Skeletal muscle satellite cell (primary cell): ENCODE data around the gene CARHSP1.
"Not testable (repeated sequence)": the region's sequence is repeated elsewhere in the genome, so short reads cannot be mapped to it uniquely, and the experiment has no call there.

Experiments used
- H3K27me3 ChIP-seq: 2 replicates; pipeline ENCODE4 v1.7.0; 2013; ENCODE audit warnings: low read length; ENCODE audit not compliant: control insufficient read depth, insufficient read depth
- H3K36me3 ChIP-seq: 2 replicates; pipeline ENCODE4 v1.7.0; 2013; ENCODE audit warnings: mild to moderate bottlenecking, control low read depth, low read length; ENCODE audit not compliant: insufficient read depth
- H3K4me1 ChIP-seq: 2 replicates; pipeline ENCODE4 v1.7.0; 2013; ENCODE audit warnings: low read length; ENCODE audit not compliant: control insufficient read depth, insufficient read depth
- H3K4me2 ChIP-seq: 2 replicates; pipeline ENCODE4 v1.7.0; 2013; ENCODE audit warnings: mild to moderate bottlenecking, low read length
- H3K4me3 ChIP-seq: 2 replicates; pipeline ENCODE4 v1.7.0; 2013; ENCODE audit warnings: low read length
- H3K9ac ChIP-seq: 2 replicates; pipeline ENCODE4 v1.7.0; 2013; ENCODE audit warnings: mild to moderate bottlenecking, low read depth, low read length, moderate library complexity
- H3K9me3 ChIP-seq: replicated peaks from 2 replicates; pipeline ENCODE4 v1.7.0; 2013; ENCODE audit warnings: mild to moderate bottlenecking, control low read depth, low read length

The CARHSP1 gene

DNA sequence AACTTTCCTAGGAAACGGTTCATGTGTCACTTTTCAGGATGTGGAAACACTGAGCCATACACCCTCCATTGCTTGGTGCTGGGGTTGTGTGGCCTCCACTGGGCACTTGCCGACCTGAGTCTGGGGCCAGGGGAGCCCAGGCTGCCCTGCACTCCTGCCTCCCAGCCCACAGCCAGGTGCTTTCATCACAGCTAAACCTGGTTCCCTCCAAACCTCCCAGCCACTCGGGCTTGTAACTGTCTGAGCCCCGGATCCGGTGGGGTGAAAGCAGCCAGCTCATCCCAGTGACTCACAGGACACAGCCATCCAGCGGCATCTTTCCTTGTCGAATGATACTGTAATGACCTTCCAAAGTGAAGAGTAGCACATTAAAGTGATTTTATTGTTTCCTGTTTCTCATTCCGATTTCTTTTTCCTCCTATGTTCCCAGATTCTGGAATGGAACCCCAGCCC, 19.8 kb downstream of the CARHSP1 start:
- no peaks in the 10 kb centered on the region for H3K9me3 ChIP-seq
- peaks cover 30% of the 10 kb centered on the region for H3K4me1 ChIP-seq
- peak overlapping the region; percentile 56 for H3K4me2 ChIP-seq
- peaks cover 70% of the 10 kb centered on the region for H3K36me3 ChIP-seq
- H3K9ac ChIP-seq, result peak overlapping the region; percentile 19
- H3K4me3 ChIP-seq, result no peak overlapping the region
- H3K27me3 ChIP-seq, result no peaks in the 10 kb centered on the region

DNA sequence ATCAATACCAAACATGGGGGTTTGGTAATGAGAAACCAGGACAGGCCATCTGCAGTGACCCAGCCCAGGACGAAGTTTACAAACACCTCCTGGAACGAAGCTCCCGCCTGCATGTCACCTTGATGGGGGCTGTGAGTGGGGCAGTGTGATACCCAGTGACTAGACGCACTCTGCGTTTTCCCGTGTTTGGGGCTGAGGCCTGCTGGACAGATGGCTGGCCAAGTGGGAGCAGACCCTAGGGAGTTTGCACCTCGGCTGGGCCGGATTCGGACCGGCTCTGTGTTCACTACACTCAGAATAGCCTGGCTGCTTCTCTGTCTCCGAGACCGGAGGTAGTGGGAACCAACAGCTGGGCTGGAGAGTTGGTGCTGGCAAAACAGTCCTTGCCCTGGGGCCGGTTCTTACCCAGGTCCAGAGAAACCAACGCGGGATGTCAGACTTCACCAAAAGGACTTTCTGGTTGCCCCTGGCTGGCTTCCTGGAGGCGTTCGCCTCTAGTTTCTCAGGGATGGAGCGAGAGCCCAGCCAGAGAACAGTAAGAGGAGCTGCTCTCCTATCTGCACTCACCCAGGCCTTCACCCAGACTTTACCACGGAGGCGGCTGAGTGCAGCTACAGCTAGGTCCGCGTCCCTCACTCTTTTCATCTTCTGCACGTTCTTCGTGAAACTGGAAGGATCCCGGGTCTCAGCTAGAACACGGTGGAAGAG, 20.4 kb downstream of the CARHSP1 start:
- peaks cover 30% of the 10 kb centered on the region for H3K4me1 ChIP-seq
- peaks cover 64% of the 10 kb centered on the region for H3K36me3 ChIP-seq
- H3K9ac ChIP-seq, result peak overlapping the region; percentile 19
- H3K4me2 ChIP-seq, result peak overlapping the region; percentile 56
- no peaks in the 10 kb centered on the region for H3K9me3 ChIP-seq
- H3K4me3 ChIP-seq, result no peak overlapping the region
- H3K27me3 ChIP-seq, result no peaks in the 10 kb centered on the region

DNA sequence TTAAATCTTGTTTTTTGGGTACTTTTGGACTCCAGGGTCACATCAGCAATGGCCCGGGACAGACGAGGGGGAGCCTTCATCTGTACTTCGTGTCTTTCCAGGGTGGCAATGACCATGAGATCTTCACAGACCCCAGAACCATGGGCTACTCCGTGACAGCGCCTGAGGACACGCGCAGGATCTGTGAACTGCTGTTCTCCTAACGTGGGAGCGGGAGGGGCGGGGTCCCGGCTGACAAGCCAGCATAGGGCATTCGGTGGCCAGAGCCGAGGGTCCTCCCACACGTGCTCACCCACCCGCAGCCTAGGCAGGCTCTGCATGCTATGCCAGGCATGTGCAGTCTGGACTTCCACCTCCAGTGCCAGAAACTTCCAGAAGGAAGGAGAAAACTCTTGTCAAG, 21.2 kb downstream of the CARHSP1 start:
- Histone ChIP-seq H3K27me3 (no peaks in the 10 kb centered on the region), H3K4me2 (no peak overlapping the region), H3K36me3 (peaks cover 57% of the 10 kb centered on the region), H3K9ac (no peak overlapping the region), H3K4me1 (peaks cover 30% of the 10 kb centered on the region), H3K4me3 (no peak overlapping the region), H3K9me3 (no peaks in the 10 kb centered on the region)

DNA sequence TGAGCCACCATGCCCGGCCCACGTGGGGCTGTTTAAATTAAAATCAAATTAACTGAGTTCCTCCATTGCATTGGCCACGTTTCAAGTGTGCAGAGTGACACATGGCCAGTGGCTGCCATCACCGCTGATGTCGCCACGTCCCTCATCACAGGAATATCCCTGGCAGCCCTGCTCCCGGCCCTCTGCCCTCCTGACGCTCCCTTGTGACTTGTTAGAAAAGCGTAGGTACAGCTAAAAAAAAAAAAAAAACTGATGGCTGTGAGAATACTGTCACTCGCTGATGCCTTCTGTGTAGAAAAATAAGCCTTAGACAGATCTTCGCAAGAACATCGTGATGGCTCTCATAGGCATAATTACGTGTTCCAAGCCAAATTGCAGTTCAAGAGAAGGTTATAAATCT, 21.7 kb downstream of the CARHSP1 start:
- Histone ChIP-seq H3K9ac (no peak overlapping the region), H3K4me3 (no peak overlapping the region), H3K27me3 (no peaks in the 10 kb centered on the region), H3K9me3 (no peaks in the 10 kb centered on the region), H3K4me2 (no peak overlapping the region), H3K36me3 (peaks cover 54% of the 10 kb centered on the region), H3K4me1 (peaks cover 30% of the 10 kb centered on the region)

DNA sequence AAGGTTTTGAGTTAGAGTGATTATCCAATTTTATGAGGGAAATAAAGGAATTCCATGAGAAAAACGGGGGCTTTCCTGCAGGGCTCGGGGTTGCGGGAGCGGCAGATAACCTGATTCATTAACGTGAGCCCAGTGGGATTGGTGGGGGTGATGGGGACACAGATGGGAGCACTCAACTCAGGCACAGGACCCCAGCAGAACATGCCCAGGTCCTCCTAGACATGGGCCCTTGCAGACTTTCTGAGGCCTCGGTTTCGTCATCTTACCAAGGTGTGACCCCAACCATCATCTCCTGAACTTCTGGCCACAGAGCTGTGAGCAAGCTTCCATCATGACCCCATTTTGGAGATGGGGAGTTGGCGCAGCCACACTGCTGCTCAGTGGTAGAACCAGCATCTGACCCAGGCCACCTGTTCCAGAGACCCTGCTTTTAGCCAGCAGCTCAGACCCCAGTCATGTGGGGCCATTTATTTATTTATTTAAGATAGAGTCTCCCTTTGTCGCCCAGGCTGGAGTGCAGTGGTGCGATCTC, 22.3 kb downstream of the CARHSP1 start:
- Histone ChIP-seq H3K27me3 (no peaks in the 10 kb centered on the region), H3K4me3 (no peak overlapping the region), H3K36me3 (peaks cover 51% of the 10 kb centered on the region), H3K4me2 (no peak overlapping the region), H3K9ac (no peak overlapping the region), H3K4me1 (peaks cover 30% of the 10 kb centered on the region), H3K9me3 (no peaks in the 10 kb centered on the region)

DNA sequence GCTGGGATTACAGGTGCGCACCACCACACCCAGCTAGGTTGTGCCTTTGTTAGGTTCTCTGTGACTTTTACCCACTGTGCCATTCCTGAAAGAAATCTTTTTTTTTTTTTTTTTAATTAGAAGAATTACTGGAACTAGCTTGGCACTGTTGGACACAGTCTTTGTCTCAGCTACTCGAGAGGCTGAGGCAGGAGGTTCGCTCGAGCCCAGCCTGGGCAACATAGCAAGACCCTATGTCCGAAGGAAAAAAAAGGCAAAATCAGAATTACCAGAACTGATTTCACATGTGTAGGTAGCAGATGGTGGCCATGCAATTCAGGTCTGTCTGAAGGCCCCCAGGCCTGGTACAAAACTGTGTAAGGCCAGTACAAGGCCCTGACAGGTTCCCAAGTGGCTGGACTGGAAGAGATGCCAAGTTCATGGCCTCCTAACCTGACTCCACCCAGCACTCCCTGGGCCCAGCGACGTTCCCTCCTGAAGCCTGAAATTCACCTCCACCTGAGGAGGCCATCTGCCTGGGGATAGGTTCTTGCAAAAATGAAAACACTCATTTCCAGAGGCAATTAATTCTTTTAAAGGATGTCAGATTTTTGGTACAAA, 23.0 kb downstream of the CARHSP1 start:
- Histone ChIP-seq H3K36me3 (peaks cover 46% of the 10 kb centered on the region), H3K4me2 (no peak overlapping the region), H3K4me3 (no peak overlapping the region)

DNA sequence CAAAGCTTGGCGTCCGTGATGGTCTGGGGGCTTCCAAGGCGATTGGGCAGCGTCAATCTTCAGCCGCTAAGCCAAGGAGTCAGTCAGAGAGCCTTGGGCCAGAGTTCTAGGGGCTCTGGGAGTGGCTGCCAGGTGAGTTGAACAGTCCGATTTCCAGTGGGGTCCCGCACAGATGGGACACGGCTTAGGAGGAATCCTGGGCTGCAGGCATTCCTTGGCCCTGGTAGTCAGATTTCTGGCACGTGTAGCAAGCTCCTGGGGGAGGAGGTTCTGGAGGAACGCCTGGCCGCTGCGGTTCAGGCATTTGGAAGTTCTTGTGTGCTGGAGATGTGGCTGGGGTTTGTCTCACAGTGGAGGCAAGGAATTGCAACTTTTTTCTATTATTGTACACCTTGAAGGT, 25.5 kb downstream of the CARHSP1 start:
- H3K9me3 ChIP-seq, H3K4me2 ChIP-seq, H3K4me3 ChIP-seq, H3K27me3 ChIP-seq, H3K4me1 ChIP-seq, H3K9ac ChIP-seq: not testable (repeated sequence)
- H3K36me3 ChIP-seq, result peaks cover 24% of the 10 kb centered on the region

More for the DNA sequence above, 23.0 kb downstream of the CARHSP1 start:
- Histone ChIP-seq H3K4me1 (peaks cover 27% of the 10 kb centered on the region), H3K9ac (no peak overlapping the region), H3K9me3 (no peaks in the 10 kb centered on the region), H3K27me3 (no peaks in the 10 kb centered on the region)

DNA sequence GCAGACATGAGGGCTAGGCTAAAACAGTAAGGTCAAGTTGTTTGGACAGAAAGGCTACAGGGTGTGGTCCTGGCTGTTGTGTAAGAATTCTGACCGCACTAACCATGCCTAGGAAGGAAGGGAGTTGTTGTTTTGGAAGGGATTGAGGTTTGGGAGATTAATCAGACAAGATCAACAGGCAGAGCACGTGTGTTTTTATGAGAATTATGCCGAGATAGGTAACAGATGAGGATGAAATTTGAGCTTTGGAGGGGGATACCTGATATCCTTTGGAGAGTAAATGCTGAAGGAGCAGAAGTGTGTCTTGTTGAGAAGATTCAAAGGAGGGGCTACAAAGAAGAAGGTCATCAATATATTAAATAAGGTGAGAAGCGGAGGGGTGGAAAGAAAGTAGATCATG, 26.8 kb downstream of the CARHSP1 start:
- not testable (repeated sequence) for H3K27me3 ChIP-seq, H3K4me2 ChIP-seq, H3K4me1 ChIP-seq, H3K9me3 ChIP-seq, H3K4me3 ChIP-seq, H3K9ac ChIP-seq
- peaks cover 11% of the 10 kb centered on the region for H3K36me3 ChIP-seq

DNA sequence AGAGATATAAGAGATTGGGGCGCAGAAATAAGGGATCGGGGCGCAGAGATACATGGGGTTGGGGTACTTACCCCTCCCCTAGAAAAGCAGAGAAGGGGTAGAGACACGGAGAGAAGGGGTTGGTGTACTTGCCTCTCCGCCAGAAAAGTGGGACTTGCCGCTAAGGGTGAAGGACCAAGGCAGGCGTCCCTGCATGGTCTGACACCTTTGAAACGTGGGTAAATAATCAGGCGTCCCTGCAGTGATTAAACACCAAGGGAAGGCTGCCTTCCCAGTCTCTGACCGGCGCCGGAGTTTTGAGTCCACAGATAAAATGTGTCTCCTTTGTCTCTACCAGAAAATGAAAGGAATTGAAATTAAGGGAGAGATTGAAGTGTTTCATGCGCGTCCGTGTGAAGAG, 31.2 kb downstream of the CARHSP1 start:
- not testable (repeated sequence) for H3K9me3 ChIP-seq, H3K4me2 ChIP-seq, H3K36me3 ChIP-seq, H3K4me3 ChIP-seq, H3K9ac ChIP-seq, H3K27me3 ChIP-seq, H3K4me1 ChIP-seq

DNA sequence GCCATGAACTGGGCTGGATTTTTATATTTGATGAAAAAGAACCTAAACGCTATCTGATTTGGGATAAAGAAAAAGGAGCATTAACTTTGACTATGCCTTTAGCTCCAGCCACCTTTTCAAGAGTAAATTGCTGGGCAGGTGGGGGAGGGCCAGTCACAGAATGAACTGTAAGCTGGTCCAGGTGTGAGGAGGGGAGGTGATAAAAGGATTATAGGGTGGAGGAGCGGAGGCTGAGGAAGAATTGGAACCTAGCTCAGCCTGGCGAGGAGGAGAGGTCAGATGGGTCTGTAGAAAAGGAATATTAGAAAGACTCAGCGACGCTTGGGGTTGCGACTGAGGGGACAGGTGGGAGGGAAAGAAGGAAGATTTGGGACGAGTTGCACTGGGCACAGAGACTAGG, 32.0 kb downstream of the CARHSP1 start:
- not testable (repeated sequence) for H3K4me3 ChIP-seq, H3K27me3 ChIP-seq, H3K9me3 ChIP-seq, H3K4me1 ChIP-seq, H3K4me2 ChIP-seq, H3K9ac ChIP-seq
- H3K36me3 ChIP-seq, result peaks cover 11% of the 10 kb centered on the region

DNA sequence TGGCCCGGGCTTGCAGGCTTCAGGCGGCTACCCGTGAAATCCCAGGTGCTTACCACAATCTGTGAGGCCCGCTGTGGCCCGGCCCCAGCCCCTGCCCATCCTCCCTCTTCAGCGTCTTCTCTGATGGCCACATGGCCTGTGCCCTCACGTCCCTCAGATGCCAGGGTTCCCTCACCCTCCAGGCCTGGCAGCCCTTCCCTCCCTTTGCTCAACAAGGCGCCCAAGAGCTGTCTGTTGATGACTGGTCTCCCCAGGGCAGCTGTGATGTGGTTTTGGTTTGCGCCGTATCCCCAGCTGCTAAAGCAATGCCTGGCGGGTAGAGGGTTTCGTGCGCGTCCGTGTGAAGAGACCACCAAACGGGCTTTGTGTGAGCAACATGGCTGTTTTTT, 36.1 kb downstream of the CARHSP1 start:
- Histone ChIP-seq H3K4me3 (no peak overlapping the region), H3K9ac (no peak overlapping the region), H3K36me3 (peaks cover 43% of the 10 kb centered on the region), H3K4me1 (peaks cover 7% of the 10 kb centered on the region), H3K4me2 (no peak overlapping the region), H3K9me3 (no peaks in the 10 kb centered on the region), H3K27me3 (no peaks in the 10 kb centered on the region)
